Adrenal gland (tissue), 12 donors: ENCODE data around the gene LRRC9. TPM values are rescaled to one million over a fixed set of nuclear protein-coding genes. Genes with fewer than 3 reads are reported as not detected.

Source experiments
- DNase-seq, 7 donors: peaks; one replicate each; pipeline ENCODE4 v3.0.0-alpha.2; 2019 to 2020
- H3K27ac ChIP-seq, 5 donors: fragments of 200-600 bp; sonication (generic) in 4 of 5; 1 replicate in 3 of 5; 2 replicates in 2 of 5; pipeline versions ENCODE4 v1.5.1 to v1.8.0; 2016 to 2020; ENCODE audit warnings: mild to moderate bottlenecking in 1 of 5
- H3K27me3 ChIP-seq: fragments of 200-600 bp; 2 replicates; pipeline ENCODE4 v1.8.0; 2021
- H3K36me3 ChIP-seq, 2 donors: fragments of 200-600 bp; replicated peaks in 1 of 2; 1 replicate in 1 of 2; 2 replicates in 1 of 2; pipeline versions ENCODE4 v1.5.1 to v1.8.0; 2018 to 2022
- H3K4me1 ChIP-seq, 2 donors: fragments of 200-600 bp; replicated peaks in 1 of 2; 1 replicate in 1 of 2; 2 replicates in 1 of 2; pipeline versions ENCODE4 v1.5.1 to v1.8.0; 2018 to 2021
- H3K4me3 ChIP-seq, 4 donors: fragments of 200-600 bp; sonication (generic) in 3 of 4; one replicate each; pipeline ENCODE4 v1.5.1; 2016 to 2018
- H3K9me3 ChIP-seq, 3 donors: fragments of 200-600 bp; sonication (generic) in 1 of 3; replicated peaks in 1 of 3; 1 replicate in 2 of 3; 2 replicates in 1 of 3; pipeline versions ENCODE4 v1.5.1 to v1.8.0; 2016 to 2021
- POLR2A ChIP-seq, 2 donors: fragments of 450-650 bp; IDR thresholded peaks; one replicate each; pipeline ENCODE4 v1.6.1; 2017; ENCODE audit warnings: antibody characterized with exemption in 2 of 2, mild to moderate bottlenecking in 2 of 2, moderate library complexity in 1 of 2
- WGBS, 4 donors: extraction: QIAGEN DNeasy Blood & Tissue Kit in 2 of 4; methylation state at CpG; one replicate each; pipeline versions ENCODE4 v1.1.5 to v1.1.7; 2013 to 2017; 5-methylcytosine and 5-hydroxymethylcytosine counted together
- intact Hi-C, 2 donors: fragments of 100-400 bp; cut with DNase I; formaldehyde crosslinking; loops; one replicate each; pipeline versions ENCODE4 v1.14.1 to v1.15.0; 2022 to 2023
- polyA plus RNA-seq, 3 donors: library from polyadenylated mRNA; stranded (reverse); fragments of 200-250 nt in 2 of 3; fragments of 350-450 nt in 1 of 3; fragmentation: Illumina TruSeq in 1 of 3; extraction: RNeasy Lipid Tissue Mini Kit (QIAGEN cat#74804) in 1 of 3; gene quantifications; one replicate each; pipeline ENCODE4 v1.2.3, GENCODE V29; 2013 to 2014
- total RNA-seq, 9 donors: library from RNA; depleted of rRNA in 4 of 9; stranded (reverse); fragments of >200 nt in 4 of 9; fragments of 120-200 nt in 1 of 9; fragmentation: NEBNext Ultra II Directional in 1 of 9; extraction: Animal tissue kit (Norgen Biotek cat#: 25700) in 1 of 9; gene quantifications; one replicate each; pipeline versions ENCODE4 v1.1.0 to v1.2.4, GENCODE V29; 2013 to 2023
- TF ChIP-seq, protein P1 (sequence below), 6 experiments: fragments of 450-650 bp in 4 of 6; fragments of 200-600 bp in 2 of 6; sonication (generic) in 1 of 6; IDR thresholded peaks; 1 replicate in 5 of 6; 2 replicates in 1 of 6; pipeline versions ENCODE4 v1.5.1 to v1.8.0; 2016 to 2021; ENCODE audit warnings: antibody characterized with exemption in 6 of 6, mild to moderate bottlenecking in 2 of 6, moderate library complexity in 1 of 6
- donor health status: healthy with polysubstance abuse.
- donor health status: Bipolar disorder and iron deficiency.
- donor health status: DM: yes; HTN: yes; CAD: no.
- donor health status: DM: no; HTN: no; CAD: no.
- donor health status: DM: no; HTN: no; CAD: no.
- donor health status: DM: yes; HTN: yes; CAD: no.

The LRRC9 gene
- total and polyA plus RNA-seq, 12 donors = 0.14 to 1.2 (median 0.65) TPM; not detected in 8

DNA sequence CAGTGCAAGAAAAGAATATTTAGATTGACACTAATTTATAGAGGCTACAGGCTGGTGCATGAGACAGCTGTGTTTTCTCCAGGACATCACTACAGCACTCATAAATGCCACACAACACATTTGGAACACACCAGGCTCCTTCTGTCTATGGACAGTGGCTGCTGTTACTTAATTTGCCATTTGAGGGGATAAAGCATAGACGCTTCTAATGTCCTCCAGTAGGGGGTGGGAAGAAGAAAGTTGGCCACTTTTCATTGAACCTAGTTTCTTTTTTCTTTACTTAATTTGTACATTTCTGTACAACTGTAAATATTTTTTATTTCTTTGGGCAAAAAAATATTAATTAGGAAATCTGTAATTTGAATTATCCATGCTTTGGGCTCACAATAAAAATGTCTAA, 37.0 kb upstream of the LRRC9 start:
- no peak for DNase-seq
- no peak overlapping the region for H3K27ac ChIP-seq
- H3K4me1 ChIP-seq = no peaks in the 10 kb centered on the region
- TF ChIP-seq, protein P1, sequence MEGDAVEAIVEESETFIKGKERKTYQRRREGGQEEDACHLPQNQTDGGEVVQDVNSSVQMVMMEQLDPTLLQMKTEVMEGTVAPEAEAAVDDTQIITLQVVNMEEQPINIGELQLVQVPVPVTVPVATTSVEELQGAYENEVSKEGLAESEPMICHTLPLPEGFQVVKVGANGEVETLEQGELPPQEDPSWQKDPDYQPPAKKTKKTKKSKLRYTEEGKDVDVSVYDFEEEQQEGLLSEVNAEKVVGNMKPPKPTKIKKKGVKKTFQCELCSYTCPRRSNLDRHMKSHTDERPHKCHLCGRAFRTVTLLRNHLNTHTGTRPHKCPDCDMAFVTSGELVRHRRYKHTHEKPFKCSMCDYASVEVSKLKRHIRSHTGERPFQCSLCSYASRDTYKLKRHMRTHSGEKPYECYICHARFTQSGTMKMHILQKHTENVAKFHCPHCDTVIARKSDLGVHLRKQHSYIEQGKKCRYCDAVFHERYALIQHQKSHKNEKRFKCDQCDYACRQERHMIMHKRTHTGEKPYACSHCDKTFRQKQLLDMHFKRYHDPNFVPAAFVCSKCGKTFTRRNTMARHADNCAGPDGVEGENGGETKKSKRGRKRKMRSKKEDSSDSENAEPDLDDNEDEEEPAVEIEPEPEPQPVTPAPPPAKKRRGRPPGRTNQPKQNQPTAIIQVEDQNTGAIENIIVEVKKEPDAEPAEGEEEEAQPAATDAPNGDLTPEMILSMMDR (IDR thresholded peaks at IDR 0.05) = peak in 1 of 6 experiments; percentile 7
- no peak for TF ChIP-seq POLR2A (IDR thresholded peaks at IDR 0.05)
- intact Hi-C loops = no loop called here
- 28 to 40% (median 37%) methylated on average over 1 of the region's 1 CpG for WGBS, 4 donors
- no peaks in the 10 kb centered on the region for H3K9me3 ChIP-seq
- no peaks in the 10 kb centered on the region for H3K27me3 ChIP-seq
- no peaks in the 10 kb centered on the region for H3K36me3 ChIP-seq
- H3K4me3 ChIP-seq = no peak overlapping the region

DNA sequence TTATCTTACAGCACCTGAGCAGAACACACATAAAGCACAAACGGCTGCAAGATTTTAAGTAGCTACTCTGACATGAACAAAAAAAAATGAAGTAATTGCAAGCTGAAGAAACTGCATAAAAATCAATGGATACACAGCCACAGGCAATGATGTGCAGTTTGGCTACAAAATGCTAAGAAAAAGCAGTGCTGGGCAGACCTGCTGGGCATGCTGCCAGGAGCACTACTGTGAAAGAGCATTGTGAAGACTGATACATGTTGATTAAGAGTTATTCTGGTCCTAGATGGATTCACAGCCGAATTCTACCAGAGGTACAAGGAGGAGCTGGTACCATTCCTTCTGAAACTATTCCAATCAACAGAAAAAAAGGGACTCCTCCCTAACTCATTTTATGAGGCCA, 29.3 kb upstream of the LRRC9 start:
- intact Hi-C loops = no loop called here
- no peak overlapping the region for H3K4me3 ChIP-seq
- no peaks in the 10 kb centered on the region for H3K9me3 ChIP-seq
- TF ChIP-seq, protein P1 (IDR thresholded peaks at IDR 0.05) = no peak
- no peak for TF ChIP-seq POLR2A (IDR thresholded peaks at IDR 0.05)
- DNase-seq = no peak
- H3K27ac ChIP-seq = no peak overlapping the region
- no peaks in the 10 kb centered on the region for H3K36me3 ChIP-seq
- no peaks in the 10 kb centered on the region for H3K4me1 ChIP-seq
- 44 to 59% (median 47%) methylated on average over 2 of the region's 2 CpGs for WGBS, 4 donors
- H3K27me3 ChIP-seq = peaks cover 3% of the 10 kb centered on the region

DNA sequence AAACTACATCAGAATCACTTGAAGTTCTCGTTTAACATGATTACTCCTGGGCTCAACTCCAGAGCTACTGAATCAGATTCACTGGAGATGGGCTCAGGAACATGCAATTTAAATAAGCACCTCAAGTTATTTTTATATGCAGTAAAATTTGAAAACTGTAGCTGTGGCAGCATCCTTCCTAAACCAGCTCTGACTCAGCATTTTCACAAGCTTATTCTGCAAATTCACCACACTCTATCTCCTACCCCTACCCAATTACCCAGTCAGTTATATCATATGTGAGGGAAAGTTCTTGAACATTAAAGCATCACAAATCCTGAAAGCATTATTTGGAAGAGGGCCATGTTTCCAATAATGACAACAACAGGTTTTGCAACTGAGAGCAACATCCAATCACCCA, 24.2 kb upstream of the LRRC9 start:
- Histone ChIP-seq H3K4me1 (no peaks in the 10 kb centered on the region), H3K4me3 (no peak overlapping the region), H3K27me3 (no peaks in the 10 kb centered on the region), H3K27ac (no peak overlapping the region), H3K9me3 (no peaks in the 10 kb centered on the region), H3K36me3 (no peaks in the 10 kb centered on the region)
- TF ChIP-seq POLR2A (IDR thresholded peaks at IDR 0.05) = no peak
- TF ChIP-seq, protein P1 (IDR thresholded peaks at IDR 0.05) = no peak
- no peak for DNase-seq
- intact Hi-C loops = no loop called here
- WGBS, 4 donors = 42 to 66% (median 53%) methylated on average over 1 of the region's 1 CpG

DNA sequence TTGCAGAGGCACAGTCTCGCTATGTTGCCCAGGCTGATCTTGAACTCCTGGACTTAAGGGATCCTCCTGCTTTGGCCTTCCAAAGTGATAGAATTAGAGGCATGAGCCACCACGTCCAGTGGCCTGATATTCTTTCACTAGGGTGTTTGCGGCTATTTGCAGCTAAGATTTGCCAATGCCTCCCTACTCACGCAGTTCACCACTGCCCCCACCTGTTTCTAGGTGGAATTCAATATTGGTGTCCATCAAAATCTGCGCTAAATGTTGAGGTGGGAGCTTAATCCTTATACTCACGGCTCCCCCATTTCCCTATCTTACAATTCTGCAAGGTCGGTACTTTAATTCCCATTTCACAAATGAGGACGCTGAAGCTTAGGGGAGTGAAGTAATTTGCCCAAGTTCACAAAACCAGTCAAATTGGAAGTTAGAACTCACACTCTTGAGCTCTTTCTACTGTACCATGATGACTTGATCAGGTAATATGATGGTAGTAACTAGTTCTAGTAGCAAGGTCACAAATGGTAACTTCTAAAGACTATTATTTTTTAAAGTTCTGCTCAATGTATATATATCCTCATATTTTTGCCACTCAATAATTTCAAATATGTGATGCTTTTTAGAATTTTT, 22.1 kb upstream of the LRRC9 start:
- no peaks in the 10 kb centered on the region for H3K9me3 ChIP-seq
- H3K36me3 ChIP-seq = no peaks in the 10 kb centered on the region
- H3K27me3 ChIP-seq = no peaks in the 10 kb centered on the region
- no peak for TF ChIP-seq POLR2A (IDR thresholded peaks at IDR 0.05)
- TF ChIP-seq, protein P1 (IDR thresholded peaks at IDR 0.05) = peak; percentile 13 to 52 (median 48)
- peak; percentile 17 to 64 (median 25) for DNase-seq
- H3K4me1 ChIP-seq = no peaks in the 10 kb centered on the region
- WGBS, 4 donors = 29 to 40% (median 36%) methylated on average over 7 to 8 of the region's 8 CpGs
- intact Hi-C loops = no loop called here
- H3K4me3 ChIP-seq = no peak overlapping the region
- H3K27ac ChIP-seq = no peak overlapping the region
